GM08714 (cell line): ENCODE results near the gene SHROOM3.

ENCODE experiments used
- H3K4me3 ChIP-seq: fragments of 200-500 bp; sonication (Bioruptor generic); 2 replicates; pipeline ENCODE4 v1.5.1; 2014; ENCODE audit warnings: mild to moderate bottlenecking, low read length, inconsistent platforms
- ZNF274 ChIP-seq: IDR thresholded peaks from 2 replicates; pipeline ENCODE4 v1.6.1; 2012; ENCODE audit warnings: mild to moderate bottlenecking, low read depth, low read length

Gene SHROOM3

GRCh38 chr4:76740192-76740591, 305.2 kb downstream of the SHROOM3 start:
- TF ChIP-seq ZNF274, result no peak
- H3K4me3 ChIP-seq, result no peak overlapping the region

- no peak for TF ChIP-seq ZNF274
- H3K4me3 ChIP-seq, result no peak overlapping the region
Measured at GRCh38 chr4:76740866-76741662, 306.0 kb downstream of the SHROOM3 start.

GRCh38 chr4:76741663-76742020, 306.6 kb downstream of the SHROOM3 start:
- no peak overlapping the region for H3K4me3 ChIP-seq

GRCh38 chr4:76744241-76744921, 309.4 kb downstream of the SHROOM3 start:
- no peak overlapping the region for H3K4me3 ChIP-seq
- TF ChIP-seq ZNF274, result no peak

More at GRCh38 chr4:76741663-76742020, 306.6 kb downstream of the SHROOM3 start:
- TF ChIP-seq ZNF274, result no peak

GRCh38 chr4:76745240-76745639, 310.2 kb downstream of the SHROOM3 start:
- TF ChIP-seq ZNF274, result no peak
- no peak overlapping the region for H3K4me3 ChIP-seq

- H3K4me3 ChIP-seq, result no peak overlapping the region
- no peak for TF ChIP-seq ZNF274
Measured at GRCh38 chr4:76747563-76747962, 312.5 kb downstream of the SHROOM3 start.

GRCh38 chr4:76748649-76749048, 313.6 kb downstream of the SHROOM3 start:
- no peak overlapping the region for H3K4me3 ChIP-seq
- TF ChIP-seq ZNF274, result no peak

- no peak for TF ChIP-seq ZNF274
- H3K4me3 ChIP-seq, result no peak overlapping the region
Measured at GRCh38 chr4:76749355-76749754, 314.3 kb downstream of the SHROOM3 start.

- no peak for TF ChIP-seq ZNF274
- no peak overlapping the region for H3K4me3 ChIP-seq
Measured at GRCh38 chr4:76750716-76751115, 315.7 kb downstream of the SHROOM3 start.

- no peak overlapping the region for H3K4me3 ChIP-seq
- TF ChIP-seq ZNF274, result no peak
Measured at GRCh38 chr4:76751612-76752343, 316.7 kb downstream of the SHROOM3 start.

- no peak for TF ChIP-seq ZNF274
- H3K4me3 ChIP-seq, result no peak overlapping the region
Measured at GRCh38 chr4:76752861-76753501, 318.0 kb downstream of the SHROOM3 start.

- no peak overlapping the region for H3K4me3 ChIP-seq
- no peak for TF ChIP-seq ZNF274
Measured at GRCh38 chr4:76753814-76754213, 318.8 kb downstream of the SHROOM3 start.

GRCh38 chr4:76754439-76754838, 319.4 kb downstream of the SHROOM3 start:
- TF ChIP-seq ZNF274, result no peak
- H3K4me3 ChIP-seq, result no peak overlapping the region

GRCh38 chr4:76755756-76756155, 320.7 kb downstream of the SHROOM3 start:
- H3K4me3 ChIP-seq, result no peak overlapping the region
- no peak for TF ChIP-seq ZNF274
